Measurements from ENCODE around the gene MRPL42. TPM values are rescaled to one million over a fixed set of nuclear protein-coding genes. Genes with fewer than 3 reads are reported as not detected.
A peak's percentile ranks its signal among the peaks of the same experiment; 100 is the strongest.

Gene MRPL42
- total RNA-seq, 6 experiments from 2014 or later: 66.5 to 77.6 (median 73.9) TPM

DNA sequence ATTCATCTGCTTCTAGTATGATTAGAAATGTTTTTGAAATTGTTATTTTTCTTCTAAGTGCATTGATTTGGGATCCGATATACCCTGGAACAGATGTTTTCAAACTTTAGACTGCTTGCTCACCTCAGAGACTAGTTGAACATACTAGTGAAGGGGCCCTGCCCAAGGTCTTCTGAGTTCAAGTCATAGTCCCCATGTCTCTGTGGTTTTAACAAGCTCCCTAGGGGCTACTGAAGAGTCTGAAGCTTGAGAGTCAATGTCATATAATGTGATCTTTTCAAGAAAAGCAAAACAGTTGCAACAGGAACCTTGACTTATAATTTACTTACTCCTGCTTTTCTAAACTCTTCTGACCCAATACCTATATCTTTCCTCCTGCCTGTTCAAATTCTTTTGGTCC lies 18.0 kb upstream of the MRPL42 start:
- Mint-ChIP-seq H3K27me3 (ENCODE audit: insufficient read depth) (peaks cover 1% of the 10 kb centered on the region; the same call in 1 of the 2 replicates), H3K4me3 (no peak overlapping the region), H3K36me3 (ENCODE audit: low read depth) (no peaks in the 10 kb centered on the region), H3K27ac (no peak overlapping the region), H3K9me3 (no peaks in the 10 kb centered on the region; the same call in 1 of the 2 replicates), H3K4me1 (ENCODE audit: low read depth) (peaks cover 14% of the 10 kb centered on the region)
- TF ChIP-seq, protein P1, sequence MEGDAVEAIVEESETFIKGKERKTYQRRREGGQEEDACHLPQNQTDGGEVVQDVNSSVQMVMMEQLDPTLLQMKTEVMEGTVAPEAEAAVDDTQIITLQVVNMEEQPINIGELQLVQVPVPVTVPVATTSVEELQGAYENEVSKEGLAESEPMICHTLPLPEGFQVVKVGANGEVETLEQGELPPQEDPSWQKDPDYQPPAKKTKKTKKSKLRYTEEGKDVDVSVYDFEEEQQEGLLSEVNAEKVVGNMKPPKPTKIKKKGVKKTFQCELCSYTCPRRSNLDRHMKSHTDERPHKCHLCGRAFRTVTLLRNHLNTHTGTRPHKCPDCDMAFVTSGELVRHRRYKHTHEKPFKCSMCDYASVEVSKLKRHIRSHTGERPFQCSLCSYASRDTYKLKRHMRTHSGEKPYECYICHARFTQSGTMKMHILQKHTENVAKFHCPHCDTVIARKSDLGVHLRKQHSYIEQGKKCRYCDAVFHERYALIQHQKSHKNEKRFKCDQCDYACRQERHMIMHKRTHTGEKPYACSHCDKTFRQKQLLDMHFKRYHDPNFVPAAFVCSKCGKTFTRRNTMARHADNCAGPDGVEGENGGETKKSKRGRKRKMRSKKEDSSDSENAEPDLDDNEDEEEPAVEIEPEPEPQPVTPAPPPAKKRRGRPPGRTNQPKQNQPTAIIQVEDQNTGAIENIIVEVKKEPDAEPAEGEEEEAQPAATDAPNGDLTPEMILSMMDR (IDR thresholded peaks at IDR 0.05): no peak
- DNase-seq: no peak

DNA sequence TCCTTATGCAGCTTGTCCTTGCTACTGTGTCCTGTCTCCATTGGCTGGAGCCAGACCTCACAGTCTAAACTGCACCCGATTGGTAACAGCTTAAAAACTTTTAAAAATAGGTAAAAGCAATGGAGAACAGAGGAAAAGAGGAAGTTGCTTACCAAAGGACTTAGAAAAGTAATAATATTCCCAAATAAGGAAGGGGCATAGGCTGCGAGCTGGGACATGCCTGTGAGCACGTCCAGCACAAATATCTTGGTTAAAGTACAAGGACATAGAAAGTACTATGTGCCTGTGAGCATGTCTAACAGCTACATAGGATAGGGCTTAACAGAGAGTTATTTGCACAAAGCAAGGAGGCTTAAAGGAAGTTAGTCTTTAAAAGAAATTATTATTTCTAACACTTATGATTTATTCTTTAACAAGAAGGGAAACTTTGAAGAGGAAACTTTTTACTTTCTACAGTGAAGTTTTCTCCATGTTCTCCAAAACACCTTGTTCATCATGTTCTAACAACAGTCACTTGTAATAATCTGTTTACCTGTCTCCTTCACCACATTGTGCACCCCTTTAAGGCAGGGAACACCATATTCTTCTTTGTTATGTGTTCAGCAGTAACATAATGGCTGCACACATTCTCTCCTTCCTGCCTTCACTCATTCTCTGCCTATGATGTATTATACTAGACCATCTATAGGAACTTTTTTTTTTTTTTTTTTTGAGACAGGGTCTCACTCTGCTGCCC lies 15.7 kb upstream of the MRPL42 start:
- no peaks in the 10 kb centered on the region for H3K36me3 Mint-ChIP-seq (ENCODE audit: low read depth)
- H3K27me3 Mint-ChIP-seq (ENCODE audit: insufficient read depth): peaks cover 1% of the 10 kb centered on the region; the same call in 1 of the 2 replicates
- H3K9me3 Mint-ChIP-seq: no peaks in the 10 kb centered on the region; the same call in 1 of the 2 replicates
- peaks cover 14% of the 10 kb centered on the region for H3K4me1 Mint-ChIP-seq (ENCODE audit: low read depth)
- no peak for DNase-seq
- H3K4me3 Mint-ChIP-seq: no peak overlapping the region
- TF ChIP-seq, protein P1 (IDR thresholded peaks at IDR 0.05): no peak
- no peak overlapping the region for H3K27ac Mint-ChIP-seq

DNA sequence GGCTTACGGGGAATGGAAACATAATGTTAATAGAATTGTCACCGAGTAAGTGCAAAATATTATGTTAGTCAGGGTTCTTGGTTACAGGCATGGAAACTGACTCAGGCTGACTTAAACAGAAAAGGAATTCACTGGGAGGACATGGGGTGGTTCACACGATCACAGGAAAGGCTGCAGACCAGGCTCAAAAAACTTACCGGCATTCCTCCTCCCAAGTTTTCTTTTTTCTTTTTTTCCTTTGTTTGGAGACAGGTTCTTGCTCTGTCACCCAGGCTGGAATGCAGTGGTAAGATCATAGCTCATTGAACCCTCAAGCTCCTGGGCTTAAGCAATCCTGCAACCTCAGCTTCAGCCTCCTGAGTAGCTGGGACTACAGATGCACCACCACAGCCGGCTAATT lies 13.7 kb upstream of the MRPL42 start:
- Mint-ChIP-seq H3K4me3 (peak overlapping the region; percentile 56; the same call in 1 of the 2 replicates), H3K9me3 (no peaks in the 10 kb centered on the region; the same call in 1 of the 2 replicates), H3K27ac (peak overlapping the region; percentile 70), H3K36me3 (ENCODE audit: low read depth) (no peaks in the 10 kb centered on the region), H3K4me1 (ENCODE audit: low read depth) (peaks cover 14% of the 10 kb centered on the region), H3K27me3 (ENCODE audit: insufficient read depth) (peaks cover 1% of the 10 kb centered on the region; the same call in 1 of the 2 replicates)
- TF ChIP-seq, protein P1 (IDR thresholded peaks at IDR 0.05): no peak
- DNase-seq: peak; percentile 50

DNA sequence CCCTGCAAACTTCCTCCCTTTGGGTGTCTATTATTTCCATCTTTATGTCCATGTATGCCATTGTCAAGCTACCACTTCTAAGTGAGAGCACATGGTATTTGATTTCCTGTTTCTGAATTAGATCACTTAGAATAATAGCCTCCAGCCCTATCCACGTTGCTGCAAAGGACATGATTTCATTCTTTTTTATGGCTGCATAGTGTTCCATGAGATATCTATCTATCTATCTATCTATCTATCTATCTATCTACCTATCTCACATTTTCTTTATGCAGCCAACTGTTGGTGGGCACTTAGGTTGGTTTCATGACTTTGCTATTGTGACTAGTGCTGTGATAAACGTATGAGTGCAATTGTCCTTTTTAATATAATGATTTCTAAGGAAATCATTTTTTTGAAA lies 11.2 kb upstream of the MRPL42 start:
- Mint-ChIP-seq H3K27me3 (ENCODE audit: insufficient read depth) (no peaks in the 10 kb centered on the region; the same call in 1 of the 2 replicates), H3K4me3 (no peak overlapping the region), H3K36me3 (ENCODE audit: low read depth) (no peaks in the 10 kb centered on the region), H3K4me1 (ENCODE audit: low read depth) (peaks cover 14% of the 10 kb centered on the region), H3K27ac (no peak overlapping the region), H3K9me3 (no peaks in the 10 kb centered on the region; the same call in 1 of the 2 replicates)
- no peak for DNase-seq
- TF ChIP-seq, protein P1 (IDR thresholded peaks at IDR 0.05): no peak

- Mint-ChIP-seq H3K36me3 (ENCODE audit: low read depth) (no peaks in the 10 kb centered on the region), H3K9me3 (no peaks in the 10 kb centered on the region), H3K27me3 (ENCODE audit: insufficient read depth) (peaks cover 2% of the 10 kb centered on the region), H3K4me3 (no peak overlapping the region), H3K27ac (no peak overlapping the region), H3K4me1 (ENCODE audit: low read depth) (peaks cover 3% of the 10 kb centered on the region)
- no peak for DNase-seq
- TF ChIP-seq, protein P1 (IDR thresholded peaks at IDR 0.05): no peak
Measured at GRCh38 chr12:93459097-93459496, 8.2 kb upstream of the MRPL42 start.

Data from HFFc6 (cell line).